GM12872 (cell line): ENCODE measurements around the gene ERMAP.
A peak's percentile ranks its signal among the peaks of the same experiment; 100 is the strongest.

ENCODE experiments used
- TF ChIP-seq, protein P1 (sequence below): IDR thresholded peaks from 3 replicates; pipeline ENCODE4 v1.5.1; 2011; ENCODE audit warnings: low read depth, mild to moderate bottlenecking, low read length, moderate library complexity; ENCODE audit not compliant: insufficient read depth

ERMAP gene

DNA sequence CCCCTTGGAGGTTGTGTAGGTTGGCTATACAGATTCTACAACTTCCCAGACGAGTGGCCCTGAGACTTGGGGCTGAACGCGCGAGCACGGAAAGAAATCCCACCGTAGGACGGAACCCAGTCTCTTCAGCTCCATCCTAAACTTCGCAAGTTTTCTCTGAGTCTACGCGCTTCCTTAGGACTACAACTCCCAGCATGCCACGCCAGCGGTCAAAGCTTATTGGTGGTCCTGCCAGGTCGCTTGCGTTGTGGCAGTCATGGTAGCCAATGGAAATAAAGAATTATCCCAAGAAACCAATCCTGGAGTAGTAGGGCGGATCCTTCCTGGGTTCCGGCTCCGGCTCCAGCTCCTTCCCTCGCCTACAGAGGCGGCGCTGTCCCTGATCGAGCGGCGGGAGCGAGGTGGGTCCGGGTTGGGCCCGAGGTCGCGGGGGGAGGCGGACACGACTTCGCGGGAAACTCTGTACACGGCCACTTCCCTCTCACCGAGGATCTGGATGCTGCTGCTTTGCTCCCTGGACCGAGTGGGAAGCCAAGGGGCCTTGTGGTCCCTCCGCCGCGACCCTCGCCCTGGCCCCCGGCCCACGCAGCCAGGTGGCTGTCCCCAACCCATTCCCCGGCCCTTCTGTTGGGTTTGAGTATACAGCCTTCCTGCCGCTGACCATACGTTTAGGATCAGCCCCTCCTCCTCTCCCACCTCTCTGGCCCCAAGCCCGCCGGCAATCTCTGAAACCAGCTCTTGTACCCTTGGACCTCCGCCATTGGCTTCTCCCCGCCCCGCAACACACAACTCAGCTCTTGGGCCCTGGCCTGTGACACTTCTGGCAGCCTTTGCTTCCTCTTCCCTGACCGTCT, 29.6 kb downstream of the ERMAP start, which contains the start of gene ZNF691:
ZNF691 (plus strand) TSS at position 357 of the 854 bp plus-strand sequence. CDS start 3,046 bp downstream, outside the sequence.
- TF ChIP-seq, protein P1, sequence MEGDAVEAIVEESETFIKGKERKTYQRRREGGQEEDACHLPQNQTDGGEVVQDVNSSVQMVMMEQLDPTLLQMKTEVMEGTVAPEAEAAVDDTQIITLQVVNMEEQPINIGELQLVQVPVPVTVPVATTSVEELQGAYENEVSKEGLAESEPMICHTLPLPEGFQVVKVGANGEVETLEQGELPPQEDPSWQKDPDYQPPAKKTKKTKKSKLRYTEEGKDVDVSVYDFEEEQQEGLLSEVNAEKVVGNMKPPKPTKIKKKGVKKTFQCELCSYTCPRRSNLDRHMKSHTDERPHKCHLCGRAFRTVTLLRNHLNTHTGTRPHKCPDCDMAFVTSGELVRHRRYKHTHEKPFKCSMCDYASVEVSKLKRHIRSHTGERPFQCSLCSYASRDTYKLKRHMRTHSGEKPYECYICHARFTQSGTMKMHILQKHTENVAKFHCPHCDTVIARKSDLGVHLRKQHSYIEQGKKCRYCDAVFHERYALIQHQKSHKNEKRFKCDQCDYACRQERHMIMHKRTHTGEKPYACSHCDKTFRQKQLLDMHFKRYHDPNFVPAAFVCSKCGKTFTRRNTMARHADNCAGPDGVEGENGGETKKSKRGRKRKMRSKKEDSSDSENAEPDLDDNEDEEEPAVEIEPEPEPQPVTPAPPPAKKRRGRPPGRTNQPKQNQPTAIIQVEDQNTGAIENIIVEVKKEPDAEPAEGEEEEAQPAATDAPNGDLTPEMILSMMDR = peak; percentile 36; the same call in 2 of the 3 replicates

DNA sequence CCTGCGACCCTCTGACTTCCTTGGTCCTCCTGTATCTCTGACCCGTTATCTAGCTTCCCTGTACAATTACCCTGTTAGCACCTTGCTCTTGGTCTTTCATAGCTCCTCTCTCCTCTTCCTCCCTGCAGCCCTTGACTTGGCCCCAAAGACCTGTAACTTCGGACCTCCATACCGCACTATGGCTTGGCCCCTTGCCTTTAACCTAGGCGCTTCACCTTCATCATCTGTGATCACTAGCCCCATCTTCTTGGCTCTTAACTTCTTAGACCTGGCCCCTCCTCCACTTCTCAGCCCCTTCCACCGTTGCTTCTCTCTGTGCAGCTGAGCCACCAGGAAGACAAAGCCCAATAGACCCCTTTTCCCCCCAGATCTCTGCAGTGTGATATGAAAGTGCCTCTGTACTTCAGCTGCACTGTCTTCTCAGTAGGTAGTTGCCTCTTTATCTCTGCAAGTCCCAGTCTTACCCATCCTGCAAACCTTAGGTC, 30.2 kb downstream of the ERMAP start:
- TF ChIP-seq, protein P1 = no peak

DNA sequence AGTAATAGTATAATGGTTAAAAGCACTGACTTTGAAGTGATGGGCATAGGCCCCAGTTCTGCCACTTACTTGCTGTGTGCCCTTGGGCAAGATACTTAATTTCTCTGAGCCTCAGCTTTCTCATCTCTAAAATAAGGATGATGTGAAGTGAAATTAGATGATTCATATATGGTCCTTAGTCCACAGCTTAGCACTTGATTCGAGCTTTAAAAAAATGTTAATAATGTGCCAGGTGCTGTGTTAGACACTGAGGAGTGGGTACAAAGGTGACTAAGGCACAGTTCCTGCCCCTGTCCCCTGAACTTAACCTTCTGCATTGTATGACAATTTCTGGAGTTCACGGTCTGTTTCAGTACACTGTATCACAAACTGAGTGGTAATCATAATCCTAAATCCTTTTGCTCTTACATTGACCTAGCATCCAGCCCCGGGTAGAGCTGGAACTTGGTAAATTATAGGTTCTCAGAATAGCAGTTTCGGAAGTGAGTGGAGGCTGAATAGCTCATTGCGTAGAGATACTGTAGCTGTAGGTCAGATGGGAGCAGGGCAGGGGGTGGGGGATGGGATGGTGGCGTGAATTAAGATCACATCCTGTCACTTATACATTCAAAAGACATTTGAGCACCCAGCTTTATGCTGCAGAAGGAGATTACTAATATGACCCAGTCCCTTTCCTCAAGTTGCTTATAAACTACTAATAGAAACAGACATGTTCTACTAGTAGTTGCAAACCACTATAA, 31.0 kb downstream of the ERMAP start:
- TF ChIP-seq, protein P1 = no peak

DNA sequence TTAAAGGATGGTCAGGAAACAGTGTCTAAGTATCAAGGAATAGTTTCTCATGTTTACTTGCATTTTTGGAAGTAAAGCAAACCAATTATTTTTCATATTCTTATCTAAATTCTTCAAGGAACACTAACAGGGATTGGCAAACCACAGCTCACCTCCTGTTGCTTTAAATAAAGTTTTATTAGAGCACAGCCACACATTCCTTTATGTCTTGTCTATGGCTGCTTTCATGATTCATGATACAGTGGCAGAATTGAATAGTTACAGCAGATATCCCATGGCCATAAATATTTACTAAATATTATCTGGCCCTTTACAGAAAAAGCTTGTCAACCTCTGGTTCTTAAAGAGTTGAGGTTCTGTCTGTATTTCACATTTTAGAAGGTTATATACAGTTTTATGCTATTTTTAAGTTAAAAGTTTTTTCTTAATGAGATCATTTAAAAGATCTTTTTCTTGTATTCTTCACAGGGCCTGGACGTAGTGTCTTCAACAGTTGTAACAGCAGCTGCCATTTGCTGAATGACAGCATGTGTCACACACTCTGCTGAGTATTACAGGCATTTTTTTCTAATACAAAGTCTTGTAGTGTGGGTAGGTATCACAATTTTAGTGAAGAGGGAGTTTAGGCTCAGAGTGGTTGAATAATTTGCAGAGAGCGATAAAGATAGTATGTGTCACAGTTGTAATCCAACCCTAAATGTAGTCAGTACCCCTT, 32.1 kb downstream of the ERMAP start:
- TF ChIP-seq, protein P1 = no peak

DNA sequence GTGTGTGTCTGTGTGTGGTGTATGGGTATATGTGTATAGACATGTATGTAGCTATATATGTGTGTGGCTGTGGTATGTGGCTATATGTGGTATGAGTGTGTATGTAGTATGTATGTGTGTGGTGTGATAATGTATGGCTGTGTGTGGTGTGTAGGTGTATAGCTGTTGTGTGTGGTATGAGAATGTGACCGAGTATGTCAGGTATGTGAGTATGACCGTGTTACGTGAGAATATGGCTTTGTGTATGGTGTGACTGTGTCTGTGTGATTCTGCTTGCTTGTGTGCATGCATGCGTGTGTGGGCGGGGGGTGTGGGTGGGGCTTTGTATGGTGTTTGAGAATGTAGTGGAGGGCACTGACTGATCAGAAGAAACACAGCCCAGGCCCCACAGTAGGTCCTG, 33.0 kb downstream of the ERMAP start:
- TF ChIP-seq, protein P1 = no peak

DNA sequence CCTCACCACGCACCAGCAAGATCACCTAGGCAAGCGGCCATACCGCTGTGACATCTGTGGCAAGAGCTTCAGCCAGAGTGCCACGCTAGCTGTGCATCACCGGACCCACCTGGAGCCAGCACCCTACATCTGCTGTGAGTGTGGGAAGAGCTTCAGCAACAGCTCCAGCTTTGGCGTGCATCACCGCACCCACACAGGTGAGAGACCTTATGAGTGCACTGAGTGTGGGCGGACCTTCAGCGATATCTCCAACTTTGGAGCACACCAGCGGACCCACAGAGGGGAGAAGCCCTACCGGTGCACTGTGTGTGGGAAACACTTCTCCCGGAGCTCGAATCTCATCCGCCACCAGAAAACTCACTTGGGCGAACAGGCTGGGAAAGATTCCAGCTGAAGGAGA, 34.5 kb downstream of the ERMAP start:
- TF ChIP-seq, protein P1 = no peak
